ENCODE measurements around the gene AGPS.
"Not testable (repeated sequence)": the region's sequence is repeated elsewhere in the genome, so short reads cannot be mapped to it uniquely, and the experiment has no call there.

AGPS gene

DNA sequence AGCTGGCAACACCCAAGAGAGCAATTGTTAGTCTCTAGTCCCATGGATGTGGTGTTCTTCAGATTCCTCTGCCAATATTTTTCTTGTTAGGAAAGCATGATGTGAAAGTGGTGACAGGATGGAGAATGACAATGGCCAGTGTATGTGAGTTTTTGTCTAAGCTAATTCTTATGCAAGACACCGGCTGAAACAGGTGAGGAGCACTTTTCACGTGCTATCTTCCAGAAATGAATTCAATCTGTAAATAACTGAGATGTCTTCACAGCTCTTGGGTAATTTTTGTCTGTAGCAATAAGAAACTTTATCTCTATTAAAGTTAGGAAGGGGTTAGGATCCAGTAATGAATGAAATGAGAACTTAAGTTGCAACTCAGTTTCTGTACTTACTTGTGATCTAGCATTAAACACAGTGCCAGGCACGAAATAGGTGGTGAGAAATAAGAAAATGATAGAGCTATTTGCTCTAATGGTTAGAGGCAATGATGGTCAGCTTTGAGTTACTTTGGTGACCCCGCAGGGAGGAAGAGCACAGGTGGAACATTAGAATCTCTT, 676 bp upstream of the AGPS start:
- no peak for DNase-seq

DNA sequence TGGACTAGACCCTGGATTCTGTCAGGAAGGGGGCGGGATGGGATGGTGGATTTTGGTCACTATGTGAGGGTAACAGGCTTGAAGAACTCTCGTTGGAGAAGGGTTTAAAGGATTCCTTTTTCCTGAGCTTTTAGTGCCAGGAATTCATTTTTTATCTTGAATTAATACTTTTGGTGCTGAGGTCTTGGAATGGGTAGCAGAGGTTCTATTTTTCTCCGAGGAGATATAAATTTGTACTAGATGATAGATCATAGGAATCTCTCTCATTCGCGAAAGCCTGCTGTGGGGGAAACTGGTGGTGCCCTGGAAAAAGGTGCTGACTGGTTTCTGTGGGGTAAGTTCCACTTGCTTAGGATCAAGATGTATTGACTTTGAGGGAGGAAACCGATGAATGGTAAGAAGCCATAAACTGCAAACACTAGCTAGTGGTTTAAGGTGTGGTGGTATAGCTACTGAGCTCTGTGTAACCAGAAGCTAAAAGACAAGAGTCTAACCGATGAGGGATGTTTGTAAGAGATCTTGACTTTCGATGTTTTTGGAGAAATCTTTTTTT, 706 bp downstream of the AGPS start:
- DNase-seq: no peak

DNA sequence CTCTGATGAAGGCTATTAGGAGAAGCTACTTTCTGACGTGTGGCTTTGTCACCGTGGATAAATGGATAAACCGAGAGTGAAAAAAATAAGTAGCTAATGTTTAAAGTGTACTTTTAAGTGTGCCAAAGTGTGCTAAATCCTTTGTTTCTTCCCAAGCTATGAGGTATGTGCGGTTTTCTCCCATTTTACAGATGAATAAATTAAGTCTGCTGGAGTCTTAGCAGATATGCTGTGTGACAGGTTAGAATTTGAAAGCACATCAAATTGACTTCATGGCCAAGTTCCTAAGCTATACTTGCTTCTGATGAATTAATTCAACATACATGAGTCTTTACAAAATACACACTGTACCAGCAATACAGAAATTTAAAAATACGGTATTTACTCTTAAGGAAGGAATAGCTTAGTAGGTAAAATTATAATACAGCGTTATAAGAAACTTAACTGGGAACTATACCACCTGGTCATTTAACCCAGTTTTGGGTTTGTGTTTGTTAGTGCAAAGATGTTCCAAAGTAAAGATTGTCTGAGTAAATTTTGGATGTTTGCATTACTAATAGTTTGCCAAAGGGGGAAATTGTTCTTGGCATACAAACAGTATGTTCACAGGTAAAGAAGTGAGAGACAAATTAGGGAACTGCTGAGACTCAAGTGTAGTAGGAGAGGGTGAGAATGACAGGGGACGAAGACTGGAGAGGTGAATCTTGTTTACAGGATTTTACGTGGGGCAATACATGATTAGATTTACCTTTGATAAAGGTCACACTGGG, 1.4 kb downstream of the AGPS start:
- DNase-seq: no peak

DNA sequence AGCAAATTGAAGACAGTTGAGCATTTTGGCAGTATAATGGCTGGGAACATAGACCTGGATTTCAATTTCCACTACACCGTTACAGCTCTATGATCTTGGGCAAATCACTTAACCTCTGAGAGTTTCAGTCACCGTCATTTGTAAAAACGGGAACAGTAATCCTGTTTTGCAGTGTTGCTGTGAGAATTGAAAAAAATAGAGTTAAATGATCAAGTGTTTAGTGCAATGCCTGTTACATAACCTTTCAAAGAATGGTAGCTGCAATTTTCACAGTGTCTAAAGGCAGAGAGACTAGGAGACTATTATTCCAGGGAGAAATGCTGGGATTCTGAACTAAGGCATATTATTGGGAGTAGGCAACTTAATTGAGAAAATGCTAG, 2.0 kb downstream of the AGPS start:
- DNase-seq: no peak

DNA sequence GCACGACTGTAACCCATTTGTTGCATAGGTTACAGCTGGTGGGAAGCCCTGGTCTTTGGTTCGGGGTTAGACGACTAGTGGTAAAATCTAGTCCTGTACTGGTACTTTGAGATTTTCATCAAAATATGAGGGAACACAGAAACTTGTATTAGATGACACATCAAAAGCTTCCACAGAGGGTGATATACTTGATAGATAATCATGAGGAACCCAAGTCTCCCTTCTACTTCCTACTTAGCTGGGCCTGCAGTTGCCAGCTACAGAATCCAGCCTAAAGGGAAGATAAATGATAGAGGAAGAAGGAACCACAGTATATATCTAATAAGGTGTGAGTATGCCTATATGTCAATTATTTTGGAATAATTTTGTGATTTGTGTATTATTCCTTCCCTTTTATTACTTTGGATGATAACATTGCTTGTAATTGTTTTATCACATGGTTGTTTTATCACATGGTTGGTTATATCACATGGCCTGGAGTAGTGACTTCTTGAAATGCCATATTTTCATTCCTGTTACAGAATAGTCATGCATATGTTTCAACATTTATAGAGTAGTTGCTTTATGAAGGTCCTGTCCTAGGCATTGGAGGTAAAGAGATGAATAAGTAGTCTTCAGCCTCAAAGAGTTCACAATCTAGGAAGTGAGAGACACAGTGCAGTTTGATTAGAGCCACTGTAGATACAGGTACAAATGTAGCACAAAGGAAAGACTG, 2.9 kb downstream of the AGPS start:
- no peak for DNase-seq

DNA sequence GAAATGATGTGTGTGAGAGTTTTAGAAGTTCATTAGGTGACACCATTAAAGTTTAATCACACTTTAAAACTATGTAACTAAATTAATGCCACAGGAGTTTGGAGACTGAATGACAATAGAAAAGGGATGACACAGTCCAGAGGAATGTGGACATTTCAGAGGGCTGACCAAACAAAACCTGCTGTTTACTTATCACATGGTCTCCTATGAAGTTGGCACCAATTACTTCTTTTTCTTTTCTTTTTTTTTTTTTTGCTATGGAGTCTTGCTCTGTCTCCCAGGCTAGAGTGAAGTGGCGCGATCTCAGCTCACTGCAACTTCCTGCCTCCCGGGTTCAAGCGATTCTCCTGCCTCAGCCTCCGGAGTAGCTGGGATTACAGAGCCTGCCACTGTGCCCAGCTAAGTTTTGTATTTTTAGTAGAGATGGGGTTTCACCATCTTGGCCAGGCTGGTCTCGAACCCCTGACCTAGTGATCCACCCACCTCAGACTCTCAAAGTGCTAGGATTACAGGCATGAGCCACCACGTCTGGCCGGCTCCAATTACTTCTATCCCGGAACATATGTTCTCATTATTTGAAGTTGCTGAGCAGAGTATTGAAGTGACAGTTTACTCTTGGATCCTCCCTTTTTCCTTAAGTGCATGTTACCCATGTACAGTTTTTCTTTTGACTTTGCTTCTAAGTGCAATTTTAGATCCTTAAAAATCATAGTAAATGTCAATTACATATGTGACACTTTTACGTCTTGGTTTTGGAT, 4.3 kb downstream of the AGPS start:
- DNase-seq: no peak

DNA sequence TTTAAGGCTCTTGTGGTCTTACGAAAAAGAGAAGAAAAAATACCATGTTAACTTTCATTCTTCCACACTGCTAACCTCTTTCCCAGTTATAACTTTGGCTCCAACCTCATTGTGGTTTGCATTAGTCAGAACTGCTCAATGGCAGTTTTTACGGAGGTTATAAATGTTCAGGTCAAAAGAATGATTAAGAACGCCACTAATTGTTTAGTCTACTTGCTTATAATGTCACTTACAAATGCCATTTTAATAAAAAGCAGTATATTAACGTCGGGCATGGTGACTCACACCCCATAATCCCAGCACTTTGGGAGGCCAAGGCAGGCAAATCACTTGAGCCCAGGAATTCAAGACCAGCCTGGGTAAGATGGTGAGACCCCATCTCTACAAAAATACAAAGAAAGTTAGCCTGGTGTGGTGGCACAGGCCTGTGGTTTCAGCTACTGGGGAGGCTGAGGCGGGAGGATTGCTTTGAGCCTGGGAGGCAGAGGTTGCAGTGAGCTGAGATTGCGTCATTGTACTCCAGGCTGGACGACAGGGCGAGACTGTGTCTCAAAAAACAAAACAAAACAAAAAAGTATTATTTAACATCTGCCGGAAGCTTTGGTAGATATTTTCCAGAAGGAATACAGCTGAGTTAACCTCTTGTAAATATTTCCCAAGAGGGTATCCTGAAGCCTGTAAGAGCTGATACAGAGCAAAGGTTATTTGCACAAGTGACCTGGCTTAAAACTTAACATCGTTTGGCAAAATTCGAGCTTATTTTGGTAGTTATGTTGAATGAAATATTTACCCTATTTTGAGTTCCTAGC, 5.1 kb downstream of the AGPS start:
- no peak for DNase-seq

DNA sequence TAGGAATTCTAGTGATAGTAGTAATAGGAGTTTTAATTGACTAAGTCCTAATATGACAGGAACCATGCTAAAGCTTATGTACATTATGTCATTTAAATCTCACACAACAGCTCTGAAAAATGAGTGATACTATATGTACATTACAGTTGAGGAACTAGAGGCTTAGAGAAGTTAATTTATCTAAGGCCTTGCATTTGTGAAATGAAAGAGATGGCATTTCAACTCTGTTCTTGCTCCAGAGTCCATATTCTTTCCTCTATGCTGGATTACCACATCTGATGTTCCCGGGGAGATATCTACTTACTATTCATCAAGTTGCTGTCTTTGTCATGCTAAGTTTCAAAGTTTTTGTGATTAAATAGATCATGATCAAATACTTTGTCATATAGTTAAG, 5.7 kb downstream of the AGPS start:
- no peak for DNase-seq

DNA sequence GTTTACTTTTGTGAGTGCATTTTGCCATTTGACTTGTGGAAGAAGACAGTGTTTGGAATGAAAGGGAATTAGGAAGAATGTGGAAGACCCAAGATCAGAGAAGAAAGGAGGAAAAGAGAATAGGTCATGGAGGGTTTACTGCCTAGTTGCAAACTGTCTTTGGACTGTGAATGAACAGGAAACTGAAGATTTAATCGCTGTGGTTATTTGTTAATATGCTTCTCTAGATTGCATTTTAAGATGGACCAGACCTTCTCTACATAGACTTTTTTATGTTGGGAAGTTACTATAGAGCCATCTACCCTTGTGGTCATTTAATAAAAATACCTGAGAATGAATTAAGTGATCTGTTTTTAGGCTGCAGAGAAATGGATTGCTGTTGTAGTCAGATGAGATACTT, 6.2 kb downstream of the AGPS start:
- DNase-seq: no peak

DNA sequence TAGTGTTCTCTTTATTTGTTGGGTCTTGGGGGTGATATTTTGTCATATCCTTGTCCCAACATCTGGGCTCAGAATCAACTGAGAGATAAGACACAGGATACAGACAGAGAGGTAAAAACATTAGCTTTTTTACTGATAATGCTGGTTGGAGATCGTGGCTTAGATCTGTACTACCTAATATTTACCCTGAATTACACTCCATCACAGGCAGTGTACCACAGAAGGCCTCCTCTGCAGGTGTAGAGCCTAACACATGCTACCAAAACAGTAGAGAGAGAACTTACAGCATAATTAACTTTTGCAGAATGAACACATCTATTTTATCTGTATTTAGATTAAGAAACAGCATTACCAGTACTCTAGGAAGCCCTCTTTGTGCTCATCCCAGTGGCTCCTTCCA, 6.8 kb downstream of the AGPS start:
- DNase-seq: no peak

DNA sequence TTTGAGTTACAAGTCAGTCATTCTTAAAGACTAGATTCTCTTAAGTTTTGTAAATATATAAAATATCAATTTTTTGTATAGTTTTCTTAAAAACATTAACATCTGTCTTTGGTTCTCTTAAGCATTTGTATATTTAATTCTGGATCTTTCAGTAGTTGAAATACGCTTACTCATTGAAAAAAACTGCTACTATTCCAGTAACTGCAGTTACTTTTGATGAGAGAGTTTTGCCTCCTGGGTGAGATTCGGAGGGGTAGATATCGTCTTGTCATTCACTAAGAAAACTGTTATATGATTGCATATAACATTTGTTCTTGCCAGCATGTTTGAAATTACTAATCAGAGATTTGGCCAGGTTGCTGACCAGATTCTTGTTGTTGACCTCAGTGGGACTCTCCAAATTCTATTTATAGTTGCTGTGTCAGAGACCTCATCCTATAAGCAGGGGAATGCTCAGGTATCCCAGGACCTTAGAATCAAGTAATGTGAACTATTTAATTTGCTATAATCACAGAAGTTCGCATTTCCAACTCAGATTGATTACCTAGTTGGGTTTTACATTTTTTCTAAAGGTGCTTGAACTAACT, 7.9 kb downstream of the AGPS start:
- DNase-seq: no peak

DNA sequence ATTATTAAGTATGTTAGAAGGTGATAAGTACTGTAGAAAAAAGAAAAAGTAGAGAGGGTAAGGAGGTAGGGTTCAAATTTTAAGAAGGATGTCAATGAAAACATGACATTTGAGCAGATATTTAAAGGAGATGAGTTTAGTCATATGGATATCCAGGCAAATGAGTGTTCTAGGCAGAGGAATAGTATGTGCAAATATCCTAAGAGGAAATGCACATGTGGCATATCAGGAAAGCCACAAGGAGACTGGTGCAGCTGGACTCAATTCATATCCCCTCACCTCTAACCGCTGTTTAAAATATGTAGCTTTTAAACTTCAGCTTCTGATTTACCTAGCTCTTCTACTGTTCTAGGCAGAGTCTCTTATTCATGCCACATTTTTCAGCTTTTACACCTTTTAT, 9.5 kb downstream of the AGPS start:
- no peak for DNase-seq

DNA sequence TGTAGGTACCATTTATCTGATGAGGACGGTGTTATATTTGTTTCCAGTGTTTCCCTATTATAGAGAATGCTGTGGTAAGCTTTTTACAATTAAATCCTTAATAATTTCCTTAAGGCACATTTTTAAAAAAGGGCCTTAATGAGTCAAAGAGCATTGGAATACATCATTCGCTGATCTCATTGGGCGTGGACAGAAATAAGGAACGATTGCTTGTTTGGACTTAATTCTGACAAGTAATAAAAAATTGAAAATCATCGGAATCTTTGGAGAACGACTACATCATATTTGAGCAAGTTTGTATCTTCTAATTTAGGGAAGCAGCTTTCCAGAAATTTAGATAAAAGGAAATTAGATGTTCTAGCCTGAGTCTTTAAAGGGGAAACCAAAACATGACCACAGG, 11.3 kb downstream of the AGPS start:
- DNase-seq: no peak

DNA sequence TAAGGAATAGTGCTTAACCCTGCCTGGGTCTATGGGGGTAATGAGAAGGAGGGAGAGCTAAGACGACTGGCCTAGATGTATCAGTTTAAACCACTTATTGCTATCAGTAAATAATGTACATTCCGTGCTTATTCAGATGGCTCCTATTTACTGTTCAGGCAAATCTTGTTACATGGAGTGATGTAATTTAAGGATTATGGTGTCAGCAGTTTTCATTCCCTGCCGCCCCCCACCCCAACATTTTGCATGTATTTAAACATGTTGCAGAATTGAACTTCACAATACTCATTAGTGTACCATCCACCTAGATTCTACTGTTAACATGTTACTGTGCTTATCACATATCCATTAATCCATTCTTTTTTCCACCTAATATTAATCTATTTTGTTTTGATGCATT, 11.7 kb downstream of the AGPS start:
- DNase-seq: no peak

DNA sequence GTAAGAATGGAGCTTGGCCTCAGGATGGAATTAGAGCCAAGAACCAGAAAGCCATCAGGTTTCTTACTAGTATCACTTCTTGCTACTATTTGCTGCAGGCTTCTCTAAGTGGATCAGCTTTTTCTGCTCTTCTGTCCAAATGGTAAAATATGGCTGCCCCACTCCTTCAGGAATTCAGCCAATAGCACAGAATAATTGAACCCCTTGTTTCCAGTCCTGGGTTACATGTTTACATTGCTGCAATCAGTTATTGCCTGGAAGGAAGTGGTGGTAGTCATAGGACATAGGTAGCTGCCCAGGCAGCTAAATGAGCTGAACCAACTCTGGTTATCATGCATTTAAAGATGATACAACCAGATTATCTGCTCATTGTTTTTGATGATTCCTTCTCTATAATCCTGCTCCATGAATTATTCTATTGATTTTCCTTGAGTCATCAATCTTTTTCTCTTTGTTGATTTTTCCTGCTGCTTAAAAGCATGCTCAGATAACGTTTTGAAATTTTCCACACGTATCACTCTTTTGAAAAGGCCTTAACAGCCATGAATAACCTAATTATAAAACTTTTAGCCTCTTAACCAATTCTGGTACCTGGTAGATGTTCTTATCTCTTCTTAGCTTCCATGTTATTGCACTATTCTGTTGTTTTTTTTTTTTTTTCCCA, 12.6 kb downstream of the AGPS start:
- DNase-seq: no peak

DNA sequence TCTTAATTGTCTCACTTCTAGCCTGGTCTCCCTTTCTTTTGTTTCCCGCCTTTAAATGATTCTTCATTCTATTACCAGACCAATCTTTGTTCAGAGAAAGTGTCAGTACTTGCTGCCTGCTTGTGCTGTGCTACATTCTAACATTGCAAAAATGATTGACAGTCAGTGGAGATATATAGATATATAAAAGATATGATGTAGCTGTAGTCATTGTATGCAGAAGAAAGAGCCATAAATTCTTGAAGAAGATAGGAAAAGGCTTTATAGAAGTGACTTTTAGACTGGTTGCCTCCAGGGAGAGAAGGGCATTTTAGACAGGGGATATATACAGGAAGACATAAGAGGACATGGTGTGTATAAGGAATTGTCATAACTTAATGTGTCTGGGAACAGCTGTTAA, 13.6 kb downstream of the AGPS start:
- DNase-seq: no peak

DNA sequence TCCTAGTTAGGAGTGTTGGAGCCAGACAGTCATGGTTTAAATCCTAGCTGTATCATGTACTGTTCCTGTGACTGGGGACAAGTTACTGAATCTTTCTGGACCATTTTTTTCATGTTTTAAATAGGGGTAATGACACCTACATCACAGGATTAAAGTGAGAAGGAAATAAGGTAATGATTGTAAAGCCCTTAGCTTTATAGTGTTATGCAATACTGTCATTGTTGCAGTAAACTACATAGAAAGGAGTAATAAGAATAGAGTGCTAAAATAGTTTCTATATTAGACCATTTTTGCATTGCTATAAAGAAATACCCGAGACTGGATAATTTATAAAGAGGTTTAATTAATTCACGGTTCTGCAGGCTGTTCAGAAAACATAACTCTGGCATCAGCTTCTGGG, 14.5 kb downstream of the AGPS start:
- no peak for DNase-seq

DNA sequence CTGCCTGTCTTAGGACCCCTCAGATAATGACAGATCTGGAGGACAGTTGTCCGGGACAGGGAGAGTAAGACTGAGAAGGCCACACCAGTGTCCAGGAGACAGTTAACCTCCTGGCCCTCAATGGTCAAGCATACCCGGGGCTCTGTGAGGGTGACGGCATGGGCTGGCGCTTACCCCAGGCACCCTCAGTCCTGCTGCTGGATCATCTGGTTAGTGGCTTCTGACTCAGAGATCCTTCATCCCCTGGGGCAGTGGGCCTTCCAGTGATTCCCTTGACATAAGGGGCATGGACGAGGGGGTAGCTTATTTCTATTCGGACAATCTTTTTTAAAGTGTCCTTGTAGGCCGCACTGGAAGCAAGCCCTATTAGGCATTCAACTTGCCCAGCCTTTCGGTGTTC, 18.1 kb downstream of the AGPS start:
- DNase-seq: not testable (repeated sequence)

DNA sequence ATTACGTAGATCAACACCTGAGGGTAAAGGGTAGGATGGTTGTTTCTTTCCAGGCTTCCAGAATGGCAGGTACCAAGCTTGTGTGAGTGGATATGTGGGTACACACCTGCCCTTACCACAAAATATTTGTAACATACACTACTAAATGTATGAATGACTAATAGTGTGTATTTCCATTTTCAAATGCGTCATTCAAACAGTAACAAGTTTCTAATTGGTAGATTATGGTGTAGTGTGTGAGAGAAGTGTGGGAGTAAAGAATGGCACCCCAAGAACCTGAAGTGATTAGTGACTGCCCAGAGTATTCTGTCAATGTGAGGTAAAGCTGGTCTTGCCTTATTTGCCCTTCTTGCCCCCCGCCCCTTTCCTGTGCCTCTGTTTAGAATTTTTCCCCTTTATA, 21.1 kb downstream of the AGPS start:
- DNase-seq: no peak

DNA sequence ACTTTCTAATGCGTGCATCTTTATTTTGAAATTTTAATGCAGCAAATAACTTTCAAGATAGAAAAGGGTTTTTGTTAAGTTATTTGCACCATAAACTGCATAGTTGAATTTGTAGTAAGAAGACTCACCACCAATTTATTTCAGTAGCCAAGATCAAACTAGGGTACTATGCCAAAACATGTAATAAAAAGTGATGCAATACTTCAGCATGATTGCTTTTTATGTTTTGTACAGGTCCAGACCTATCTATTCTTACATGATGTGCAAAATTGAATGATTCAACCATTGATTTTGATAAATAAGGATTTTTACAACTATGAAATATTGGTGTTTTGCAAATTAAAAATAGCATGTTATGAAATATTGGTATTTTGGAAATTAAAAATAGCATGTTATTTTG, 26.7 kb downstream of the AGPS start:
- no peak for DNase-seq

DNA sequence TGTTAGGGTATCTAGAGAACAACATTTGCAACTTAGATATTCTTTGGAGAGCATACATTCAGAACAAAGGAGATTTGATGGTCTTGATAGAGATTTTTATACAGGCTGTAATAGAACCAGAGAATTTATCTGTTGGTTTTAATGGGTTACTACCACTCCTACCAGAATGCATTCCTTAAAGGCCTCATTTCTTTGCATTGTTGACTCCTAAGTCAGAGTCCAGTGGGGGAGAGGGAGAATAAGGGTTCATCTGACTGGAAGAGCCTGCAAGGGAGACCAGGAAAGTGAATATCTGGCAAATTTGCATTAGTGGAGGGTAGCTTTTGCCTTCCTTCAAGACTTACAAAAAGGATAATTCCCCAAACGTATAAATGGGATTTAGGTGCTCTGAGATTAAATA, 29.7 kb downstream of the AGPS start:
- no peak for DNase-seq

DNA sequence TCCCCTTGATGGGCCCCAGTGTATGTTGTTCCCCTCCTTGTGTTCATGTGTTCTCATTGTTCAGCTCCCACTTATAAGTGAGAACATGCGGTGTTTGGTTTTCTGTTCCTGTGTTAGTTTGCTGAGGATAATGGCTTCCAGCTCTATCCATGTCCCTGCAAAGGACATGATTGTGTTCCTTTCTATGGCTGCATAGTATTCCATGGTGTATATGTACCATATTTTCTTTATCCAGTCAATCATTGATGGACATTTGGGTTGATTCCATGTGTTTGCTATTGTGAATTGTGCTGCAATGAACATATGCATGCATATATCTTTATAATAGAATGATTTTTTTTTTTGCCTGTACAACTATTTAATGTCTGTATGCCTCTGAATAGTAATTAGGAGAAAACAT, 31.5 kb downstream of the AGPS start:
- not testable (repeated sequence) for DNase-seq
